Measurements from ENCODE around the gene FHOD1.

The FHOD1 gene

GRCh38 chr16:67198238-67198734 is 49.0 kb downstream of the FHOD1 start:
- no peak for DNase-seq (ENCODE audit: extremely low spot score)
- ChIA-PET POLR2A (interaction anchor here (0.7 kb wide), 1 partner anchor 12 kb away, joined by 4 read pairs; no protein-coding TSS in a partner anchor), CTCF (interaction anchor here (0.7 to 3.0 kb wide), 16 partner anchors 9 to 303 kb away, joined by 3 to 16 read pairs (median 3); partner anchors contain the start of genes NOL3 and TMEM208)
- TF ChIP-seq CTCF (IDR thresholded peaks at IDR 0.05; ENCODE audit: control extremely low read depth, extremely low read depth, low read depth, missing control alignments) = no peak

- POLR2A ChIA-PET = interaction anchor here (0.7 kb wide), 1 partner anchor 13 kb away, joined by 4 read pairs; no protein-coding TSS in a partner anchor
- no peak for TF ChIP-seq CTCF (IDR thresholded peaks at IDR 0.05; ENCODE audit: control extremely low read depth, extremely low read depth, low read depth, missing control alignments)
- CTCF ChIA-PET = interaction anchor here (0.8 to 3.0 kb wide), 15 partner anchors 10 to 303 kb away, joined by 3 to 16 read pairs (median 3); partner anchors contain the start of genes NOL3 and TMEM208
- DNase-seq (ENCODE audit: extremely low spot score) = no peak
These were observed 49.6 kb downstream of the FHOD1 start for GRCh38 chr16:67197704-67198103.

GRCh38 chr16:67196881-67197280 is 50.4 kb downstream of the FHOD1 start:
- POLR2A ChIA-PET = no interaction called here
- CTCF ChIA-PET = interaction anchor here (1.4 to 3.0 kb wide), 5 partner anchors 11 to 244 kb away, joined by 5 to 9 read pairs (median 8); no protein-coding TSS in a partner anchor
- no peak for TF ChIP-seq CTCF (IDR thresholded peaks at IDR 0.05; ENCODE audit: control extremely low read depth, extremely low read depth, low read depth, missing control alignments)
- DNase-seq (ENCODE audit: extremely low spot score) = no peak

- TF ChIP-seq CTCF (IDR thresholded peaks at IDR 0.05; ENCODE audit: control extremely low read depth, extremely low read depth, low read depth, missing control alignments) = no peak
- POLR2A ChIA-PET = no interaction called here
- CTCF ChIA-PET = interaction anchor here (2.0 to 2.6 kb wide), 2 partner anchors 11 to 31 kb away, joined by 8 to 10 read pairs; partner anchors contain the start of gene TMEM208
- no peak for DNase-seq (ENCODE audit: extremely low spot score)
These were observed 51.6 kb downstream of the FHOD1 start for GRCh38 chr16:67195676-67196075.

GRCh38 chr16:67194260-67194659 is 53.0 kb downstream of the FHOD1 start:
- TF ChIP-seq CTCF (IDR thresholded peaks at IDR 0.05; ENCODE audit: control extremely low read depth, extremely low read depth, low read depth, missing control alignments) = no peak
- CTCF ChIA-PET = interaction anchor here (1.1 to 2.6 kb wide), 5 partner anchors 9 to 215 kb away, joined by 3 to 10 read pairs (median 4); partner anchors contain the start of gene TMEM208
- POLR2A ChIA-PET = interaction anchor here (0.5 kb wide), 1 partner anchor 334 kb away, joined by 5 read pairs; no protein-coding TSS in a partner anchor
- no peak for DNase-seq (ENCODE audit: extremely low spot score)

GRCh38 chr16:67193536-67193935 is 53.7 kb downstream of the FHOD1 start:
- CTCF ChIA-PET = interaction anchor here (1.5 to 2.6 kb wide), 4 partner anchors 9 to 38 kb away, joined by 4 to 10 read pairs (median 8); partner anchors contain the start of gene TMEM208
- DNase-seq (ENCODE audit: extremely low spot score) = no peak
- POLR2A ChIA-PET = interaction anchor here (0.6 kb wide), 1 partner anchor 242 kb away, joined by 5 read pairs; no protein-coding TSS in a partner anchor
- TF ChIP-seq CTCF (IDR thresholded peaks at IDR 0.05; ENCODE audit: control extremely low read depth, extremely low read depth, low read depth, missing control alignments) = no peak
